Hepatocyte (in vitro differentiated cells): Measurements from ENCODE around the gene FAM193B.

ENCODE experiments used
- EZH2 ChIP-seq: fragments of 200-600 bp; sonication (generic); IDR thresholded peaks from 2 replicates; pipeline ENCODE4 v1.6.1; 2016; ENCODE audit warnings: antibody characterized with exemption, mild to moderate bottlenecking, borderline replicate concordance
- TF ChIP-seq, protein P1 (sequence below): fragments of 200-600 bp; sonication (generic); IDR thresholded peaks from 2 replicates; pipeline ENCODE4 v1.5.1; 2016; ENCODE audit warnings: antibody characterized with exemption, mild to moderate bottlenecking; ENCODE audit not compliant: poor library complexity

DNA sequence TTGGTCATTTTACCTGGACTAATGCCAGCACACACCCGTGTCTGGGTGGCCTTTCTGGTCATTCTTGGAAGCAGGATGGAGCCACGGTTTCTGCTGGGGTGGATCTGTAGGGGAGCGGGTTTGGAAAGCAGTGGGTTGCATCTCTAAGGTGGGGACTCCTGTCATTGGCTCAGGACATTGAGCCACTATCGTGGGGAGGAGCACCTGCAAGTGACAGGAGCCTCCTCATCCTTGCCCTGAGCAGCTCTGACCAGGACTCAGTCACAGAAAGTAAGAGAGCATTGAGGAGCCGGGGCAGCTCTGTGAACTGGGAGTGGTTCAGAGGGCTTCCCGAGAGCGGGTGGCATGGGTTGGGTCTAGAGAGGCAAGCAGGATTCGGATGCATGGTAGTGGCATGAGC, 49.3 kb upstream of the FAM193B start:
- TF ChIP-seq, protein P1, sequence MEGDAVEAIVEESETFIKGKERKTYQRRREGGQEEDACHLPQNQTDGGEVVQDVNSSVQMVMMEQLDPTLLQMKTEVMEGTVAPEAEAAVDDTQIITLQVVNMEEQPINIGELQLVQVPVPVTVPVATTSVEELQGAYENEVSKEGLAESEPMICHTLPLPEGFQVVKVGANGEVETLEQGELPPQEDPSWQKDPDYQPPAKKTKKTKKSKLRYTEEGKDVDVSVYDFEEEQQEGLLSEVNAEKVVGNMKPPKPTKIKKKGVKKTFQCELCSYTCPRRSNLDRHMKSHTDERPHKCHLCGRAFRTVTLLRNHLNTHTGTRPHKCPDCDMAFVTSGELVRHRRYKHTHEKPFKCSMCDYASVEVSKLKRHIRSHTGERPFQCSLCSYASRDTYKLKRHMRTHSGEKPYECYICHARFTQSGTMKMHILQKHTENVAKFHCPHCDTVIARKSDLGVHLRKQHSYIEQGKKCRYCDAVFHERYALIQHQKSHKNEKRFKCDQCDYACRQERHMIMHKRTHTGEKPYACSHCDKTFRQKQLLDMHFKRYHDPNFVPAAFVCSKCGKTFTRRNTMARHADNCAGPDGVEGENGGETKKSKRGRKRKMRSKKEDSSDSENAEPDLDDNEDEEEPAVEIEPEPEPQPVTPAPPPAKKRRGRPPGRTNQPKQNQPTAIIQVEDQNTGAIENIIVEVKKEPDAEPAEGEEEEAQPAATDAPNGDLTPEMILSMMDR = no peak
- no peak for TF ChIP-seq EZH2
